HG03097 (cell line): ENCODE data around the gene ADCY2.

Experiments
- ATAC-seq: cut with Tn5 transposase; IDR thresholded peaks from one replicate; pipeline ENCODE4 v1.9.1; 2021; ENCODE audit not compliant: unreplicated experiment, low FRiP score

Gene ADCY2

DNA sequence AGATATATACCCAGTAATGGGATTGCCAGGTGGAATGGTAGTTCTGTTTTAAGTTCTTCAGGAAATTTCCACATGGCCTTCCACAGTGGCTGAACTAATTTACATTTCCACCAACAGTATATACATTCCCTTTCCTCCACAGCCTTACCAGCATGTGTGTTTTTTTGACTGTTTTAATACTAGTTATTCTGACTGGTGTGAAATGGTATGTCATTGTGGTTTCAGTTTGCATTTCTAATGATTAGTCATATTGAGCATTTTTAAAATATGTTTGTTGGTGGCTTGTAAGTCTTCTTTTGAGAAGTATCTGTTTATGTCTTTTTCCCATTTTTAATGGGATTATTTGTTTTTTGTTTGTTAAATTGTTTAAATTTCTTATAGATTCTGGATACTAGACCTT lies 246.1 kb downstream of the ADCY2 start:
- no peak for ATAC-seq

GRCh38 chr5:7644723-7645122 lies 248.8 kb downstream of the ADCY2 start:
- ATAC-seq, result no peak

DNA sequence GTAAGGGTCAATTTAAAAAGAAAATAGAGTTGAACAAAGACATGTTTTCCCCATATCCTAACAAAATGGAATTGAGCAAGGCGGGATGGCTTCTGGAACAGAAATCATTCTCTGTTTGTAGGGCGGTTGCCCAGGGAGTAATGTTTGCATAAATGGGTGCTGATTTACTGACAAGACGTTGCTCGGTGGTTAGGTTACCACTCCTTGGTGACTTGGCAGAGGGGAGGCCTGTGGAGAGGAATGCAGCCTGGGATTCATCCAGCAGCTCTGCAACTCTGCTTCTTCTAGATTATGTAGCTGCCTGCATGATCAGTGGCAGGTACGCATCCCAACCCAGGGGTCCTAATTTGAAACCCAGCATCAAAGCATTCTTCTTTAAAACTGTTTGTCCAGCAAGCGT lies 254.8 kb downstream of the ADCY2 start:
- ATAC-seq, result no peak

GRCh38 chr5:7653046-7653445 lies 257.1 kb downstream of the ADCY2 start:
- ATAC-seq, result no peak

DNA sequence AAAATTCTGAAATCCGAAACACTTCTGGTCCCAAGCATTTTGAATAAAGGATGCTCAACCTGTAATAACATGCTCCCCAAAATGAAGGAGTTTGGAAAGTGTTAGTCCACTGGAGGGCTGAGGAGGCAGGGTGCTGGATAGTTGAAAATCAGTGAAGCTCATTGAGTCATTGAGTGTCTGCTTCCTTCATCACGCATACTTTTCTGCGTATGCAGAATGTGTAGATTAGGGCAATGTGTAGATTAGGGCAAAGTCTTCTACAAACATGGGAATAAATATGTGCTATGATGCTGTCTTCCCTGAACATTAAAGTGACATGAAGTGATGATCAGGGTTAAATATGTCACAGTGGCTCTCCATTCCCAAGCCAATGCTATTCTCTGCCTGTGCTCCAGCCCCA lies 261.2 kb downstream of the ADCY2 start:
- no peak for ATAC-seq

GRCh38 chr5:7659420-7659819 lies 263.5 kb downstream of the ADCY2 start:
- no peak for ATAC-seq

GRCh38 chr5:7662289-7662688 lies 266.4 kb downstream of the ADCY2 start:
- no peak for ATAC-seq

- no peak for ATAC-seq
Observed at GRCh38 chr5:7663808-7664207, 267.9 kb downstream of the ADCY2 start.

- ATAC-seq, result no peak
Observed at GRCh38 chr5:7664208-7664607, 268.3 kb downstream of the ADCY2 start.

- no peak for ATAC-seq
Observed at GRCh38 chr5:7667216-7667767, 271.4 kb downstream of the ADCY2 start.

- no peak for ATAC-seq
Observed at GRCh38 chr5:7668161-7668560, 272.2 kb downstream of the ADCY2 start.

DNA sequence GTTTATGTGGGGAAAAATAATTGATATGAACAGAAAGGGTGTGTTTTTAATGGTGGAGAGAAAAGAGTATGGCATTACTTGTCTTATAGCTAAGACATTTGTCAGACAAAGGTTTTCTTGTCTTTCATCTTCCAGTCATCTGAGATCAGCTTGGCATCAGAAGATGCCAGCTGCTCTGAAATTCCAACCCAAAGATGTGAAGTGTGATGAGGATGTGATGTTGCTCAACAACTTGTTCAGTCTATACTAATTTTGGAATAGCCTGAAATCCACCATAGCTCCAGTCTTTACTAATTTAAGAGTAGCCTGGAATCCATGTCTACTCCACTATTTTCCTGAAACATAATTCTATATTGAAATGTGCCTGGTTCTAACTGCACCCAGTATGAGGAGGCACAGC lies 272.7 kb downstream of the ADCY2 start:
- no peak for ATAC-seq

DNA sequence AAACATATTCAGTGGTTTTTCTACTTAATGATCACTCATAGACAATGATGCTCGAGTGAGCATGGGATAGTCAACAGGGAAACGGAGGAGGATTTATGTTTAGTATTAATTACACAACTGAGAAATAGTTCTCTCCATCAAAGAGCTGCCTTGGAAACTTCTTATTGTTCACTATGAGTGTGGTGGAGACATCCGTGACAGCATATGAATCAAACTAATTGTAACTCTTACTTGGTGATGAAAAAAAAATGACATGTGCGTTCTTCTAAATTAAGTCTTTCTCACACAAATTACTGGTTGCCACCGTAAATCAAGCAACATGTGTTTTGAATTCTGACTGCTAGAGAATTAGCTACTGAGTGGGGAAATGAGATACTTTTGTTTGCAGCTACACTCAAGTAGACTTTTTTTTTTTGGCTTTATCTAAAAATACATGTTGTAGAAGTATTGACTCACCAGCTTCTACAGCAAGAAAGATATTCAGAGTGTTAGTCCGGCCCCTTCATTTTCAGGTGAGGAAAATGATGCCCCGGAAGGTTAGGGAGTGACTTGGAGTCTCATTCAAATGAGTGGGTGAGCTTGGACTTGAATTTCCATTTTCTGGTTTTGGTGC lies 275.5 kb downstream of the ADCY2 start:
- no peak for ATAC-seq

- ATAC-seq, result no peak
Observed at GRCh38 chr5:7673658-7674057, 277.7 kb downstream of the ADCY2 start.

DNA sequence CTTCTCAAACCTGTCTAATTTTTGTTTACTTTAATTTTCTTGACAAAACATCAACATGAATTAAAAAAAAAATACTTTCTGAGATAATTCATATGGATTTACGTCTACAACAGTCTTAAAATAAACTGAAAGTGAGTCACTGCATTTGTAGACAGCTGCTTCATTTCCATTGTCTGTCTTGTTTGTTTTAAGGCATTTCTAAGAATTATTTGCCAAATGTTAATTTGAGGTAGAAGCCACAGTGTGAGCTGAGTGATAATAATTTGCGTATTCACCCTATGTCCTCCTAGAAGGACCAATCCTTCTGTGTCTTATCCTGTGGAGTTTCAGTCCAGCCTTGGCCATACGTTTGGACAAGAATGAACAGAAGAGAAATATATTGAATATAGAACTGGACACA lies 280.5 kb downstream of the ADCY2 start:
- no peak for ATAC-seq

GRCh38 chr5:7678030-7678429 lies 282.1 kb downstream of the ADCY2 start:
- no peak for ATAC-seq

- ATAC-seq, result no peak
Observed at GRCh38 chr5:7679663-7680062, 283.7 kb downstream of the ADCY2 start.

DNA sequence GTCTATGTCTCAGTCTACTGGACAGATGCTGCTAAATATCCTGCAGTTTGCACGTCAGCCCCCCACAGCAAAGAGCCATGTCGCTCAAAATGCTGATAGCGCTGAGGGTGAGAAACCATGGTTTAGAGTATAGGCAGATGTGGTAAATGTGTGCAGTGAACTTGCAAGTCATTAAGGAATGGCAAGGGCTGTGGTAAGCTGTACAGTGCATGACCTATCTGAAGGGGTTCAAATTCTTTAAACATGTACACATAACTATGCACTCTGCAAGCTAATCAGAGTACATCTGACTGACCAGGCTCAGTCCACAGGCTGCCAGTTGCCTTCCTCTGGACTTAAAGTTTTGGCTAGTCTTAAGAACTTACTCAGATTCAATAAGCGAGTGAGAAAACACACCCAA lies 284.3 kb downstream of the ADCY2 start:
- ATAC-seq, result no peak

GRCh38 chr5:7682379-7682778 lies 286.4 kb downstream of the ADCY2 start:
- no peak for ATAC-seq

DNA sequence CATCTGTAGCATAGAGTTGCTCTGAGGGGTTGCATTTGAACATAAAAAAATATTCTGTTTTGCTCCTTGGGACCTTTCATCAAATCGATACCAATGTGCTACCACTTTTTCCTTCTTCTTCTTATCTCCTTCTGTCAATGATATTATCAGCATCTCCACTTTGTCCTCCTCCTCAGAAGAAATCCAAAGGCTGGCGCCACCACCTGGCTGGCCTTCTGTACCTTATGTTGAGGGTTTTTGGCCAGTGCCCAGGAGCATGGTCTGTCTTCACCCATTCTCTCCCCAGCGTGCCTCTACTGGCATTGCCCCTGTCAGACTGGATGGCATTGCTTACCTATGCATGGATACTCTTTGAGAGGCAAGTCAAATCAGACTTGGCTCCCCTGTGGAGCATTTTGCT lies 287.8 kb downstream of the ADCY2 start:
- ATAC-seq, result no peak

DNA sequence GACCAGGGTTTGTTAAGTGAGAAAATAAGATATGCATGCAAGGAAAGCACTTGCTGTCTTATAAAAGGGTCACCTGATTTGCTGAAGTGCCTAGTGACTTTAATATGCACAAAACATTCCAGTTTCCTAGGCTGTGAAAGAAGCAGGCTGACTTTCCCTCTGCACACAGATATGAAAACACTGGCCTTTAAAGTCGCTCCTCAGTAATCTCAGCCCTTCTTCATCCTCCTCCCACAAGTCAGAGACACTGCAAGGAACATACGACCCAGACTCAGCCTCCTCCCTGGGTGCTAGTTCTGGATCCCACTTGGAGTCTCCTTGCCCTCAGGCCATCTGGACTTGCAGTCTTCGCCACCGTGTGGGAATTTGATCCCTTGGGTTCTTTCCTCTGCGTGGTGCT lies 288.9 kb downstream of the ADCY2 start:
- no peak for ATAC-seq

DNA sequence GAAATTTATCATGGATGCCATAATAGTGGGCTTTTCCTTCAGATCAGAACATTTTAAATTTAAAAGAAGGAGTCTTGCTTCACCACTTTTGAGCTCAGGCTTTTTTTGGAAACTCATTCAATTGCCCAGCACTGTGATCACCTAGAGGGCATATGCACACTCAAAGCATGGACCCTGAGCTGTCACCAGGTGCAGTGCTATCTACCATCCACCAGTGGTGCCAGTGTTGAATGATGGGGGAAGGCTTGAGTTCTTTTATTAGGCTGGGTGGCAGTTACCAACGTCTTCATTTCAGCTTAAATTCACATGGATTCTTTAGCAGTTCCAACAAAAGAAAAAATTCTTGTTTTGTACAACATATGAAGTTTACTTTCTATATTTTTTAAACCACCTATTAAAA lies 290.9 kb downstream of the ADCY2 start:
- ATAC-seq, result no peak

- ATAC-seq, result no peak
Observed at GRCh38 chr5:7690557-7690956, 294.6 kb downstream of the ADCY2 start.
